22Rv1 (cell line): ENCODE results near the gene EDEM1.

Source experiments
- ZFX ChIP-seq: fragments of 450-650 bp; IDR thresholded peaks from 2 replicates; pipeline ENCODE4 v1.6.1; 2017; ENCODE audit warnings: antibody characterized with exemption, borderline replicate concordance
- TF ChIP-seq, protein P1 (sequence below): fragments of 450-650 bp; IDR thresholded peaks from 2 replicates; pipeline ENCODE4 v1.5.1; 2017; ENCODE audit warnings: mild to moderate bottlenecking

GRCh38 chr3:5151586-5151985 lies 35.9 kb upstream of the EDEM1 start:
- TF ChIP-seq, protein P1, sequence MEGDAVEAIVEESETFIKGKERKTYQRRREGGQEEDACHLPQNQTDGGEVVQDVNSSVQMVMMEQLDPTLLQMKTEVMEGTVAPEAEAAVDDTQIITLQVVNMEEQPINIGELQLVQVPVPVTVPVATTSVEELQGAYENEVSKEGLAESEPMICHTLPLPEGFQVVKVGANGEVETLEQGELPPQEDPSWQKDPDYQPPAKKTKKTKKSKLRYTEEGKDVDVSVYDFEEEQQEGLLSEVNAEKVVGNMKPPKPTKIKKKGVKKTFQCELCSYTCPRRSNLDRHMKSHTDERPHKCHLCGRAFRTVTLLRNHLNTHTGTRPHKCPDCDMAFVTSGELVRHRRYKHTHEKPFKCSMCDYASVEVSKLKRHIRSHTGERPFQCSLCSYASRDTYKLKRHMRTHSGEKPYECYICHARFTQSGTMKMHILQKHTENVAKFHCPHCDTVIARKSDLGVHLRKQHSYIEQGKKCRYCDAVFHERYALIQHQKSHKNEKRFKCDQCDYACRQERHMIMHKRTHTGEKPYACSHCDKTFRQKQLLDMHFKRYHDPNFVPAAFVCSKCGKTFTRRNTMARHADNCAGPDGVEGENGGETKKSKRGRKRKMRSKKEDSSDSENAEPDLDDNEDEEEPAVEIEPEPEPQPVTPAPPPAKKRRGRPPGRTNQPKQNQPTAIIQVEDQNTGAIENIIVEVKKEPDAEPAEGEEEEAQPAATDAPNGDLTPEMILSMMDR: no peak
- TF ChIP-seq ZFX: no peak
